Skeletal muscle tissue (tissue), 4 donors: Measurements from ENCODE around the gene PLXDC2. TPM values are rescaled to one million over a fixed set of nuclear protein-coding genes. Genes with fewer than 3 reads are reported as not detected.

Experiments
- H3K27ac ChIP-seq: one replicate; pipeline ENCODE4 v1.7.0; 2013; ENCODE audit warnings: mild to moderate bottlenecking, low read depth, low read length, inconsistent platforms
- H3K27me3 ChIP-seq, 3 donors: one replicate each; pipeline ENCODE4 v1.7.0; 2013; ENCODE audit warnings: low read length in 3 of 3; ENCODE audit not compliant: control insufficient read depth in 3 of 3, insufficient read depth in 3 of 3
- H3K36me3 ChIP-seq, 3 donors: one replicate each; pipeline ENCODE4 v1.7.0; 2013; ENCODE audit warnings: low read length in 3 of 3; ENCODE audit not compliant: control insufficient read depth in 3 of 3, insufficient read depth in 3 of 3
- H3K4me1 ChIP-seq, 3 donors: one replicate each; pipeline ENCODE4 v1.7.0; 2013; ENCODE audit warnings: low read length in 3 of 3, mild to moderate bottlenecking in 3 of 3; ENCODE audit not compliant: control insufficient read depth in 3 of 3, insufficient read depth in 3 of 3
- H3K4me3 ChIP-seq, 3 donors: one replicate each; pipeline ENCODE4 v1.7.0; 2013; ENCODE audit warnings: low read length in 3 of 3
- H3K9ac ChIP-seq, 3 donors: one replicate each; pipeline ENCODE4 v1.7.0; 2013; ENCODE audit warnings: low read length in 3 of 3, mild to moderate bottlenecking in 3 of 3, moderate library complexity in 2 of 3, low read depth in 1 of 3
- H3K9me3 ChIP-seq, 3 donors: one replicate each; pipeline ENCODE4 v1.7.0; 2013; ENCODE audit warnings: low read length in 3 of 3; ENCODE audit not compliant: control insufficient read depth in 3 of 3
- total RNA-seq: library from RNA; depleted of rRNA; stranded (reverse); fragments of >200 nt; gene quantifications from one replicate; pipeline ENCODE4 v1.2.3, GENCODE V29; 2014
- donor health status: Osteomylitis.

PLXDC2 gene
- total RNA-seq, 1 donor from 2014 or later: 23.0 TPM

DNA sequence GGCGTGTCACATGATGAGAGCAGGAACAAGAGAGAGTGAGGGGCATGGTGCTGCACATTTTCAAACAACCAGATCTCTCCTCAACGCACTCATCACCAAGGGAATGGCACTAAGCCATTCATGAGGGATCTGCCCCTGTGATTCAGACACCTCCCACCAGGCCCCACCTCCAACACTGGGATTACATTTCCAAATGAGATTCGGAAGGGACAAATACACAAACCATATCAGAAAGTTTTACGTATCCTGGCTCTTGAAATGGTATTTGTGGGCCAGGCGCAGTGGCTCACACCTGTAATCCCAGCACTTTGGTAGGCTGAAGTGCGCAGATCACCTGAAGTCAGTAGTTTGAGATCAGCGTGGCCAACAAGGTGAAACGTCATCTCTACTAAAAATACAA lies 189.4 kb downstream of the PLXDC2 start:
- no peaks in the 10 kb centered on the region for H3K27me3 ChIP-seq
- H3K9me3 ChIP-seq: no peaks in the 10 kb centered on the region
- no peak overlapping the region for H3K4me3 ChIP-seq
- H3K36me3 ChIP-seq: peaks cover 0 to 6% (median 3%) of the 10 kb centered on the region in 3 donors
- peaks cover 0 to 19% (median 6%) of the 10 kb centered on the region in 3 donors for H3K4me1 ChIP-seq
- H3K9ac ChIP-seq: no peak overlapping the region
- no peak overlapping the region for H3K27ac ChIP-seq

DNA sequence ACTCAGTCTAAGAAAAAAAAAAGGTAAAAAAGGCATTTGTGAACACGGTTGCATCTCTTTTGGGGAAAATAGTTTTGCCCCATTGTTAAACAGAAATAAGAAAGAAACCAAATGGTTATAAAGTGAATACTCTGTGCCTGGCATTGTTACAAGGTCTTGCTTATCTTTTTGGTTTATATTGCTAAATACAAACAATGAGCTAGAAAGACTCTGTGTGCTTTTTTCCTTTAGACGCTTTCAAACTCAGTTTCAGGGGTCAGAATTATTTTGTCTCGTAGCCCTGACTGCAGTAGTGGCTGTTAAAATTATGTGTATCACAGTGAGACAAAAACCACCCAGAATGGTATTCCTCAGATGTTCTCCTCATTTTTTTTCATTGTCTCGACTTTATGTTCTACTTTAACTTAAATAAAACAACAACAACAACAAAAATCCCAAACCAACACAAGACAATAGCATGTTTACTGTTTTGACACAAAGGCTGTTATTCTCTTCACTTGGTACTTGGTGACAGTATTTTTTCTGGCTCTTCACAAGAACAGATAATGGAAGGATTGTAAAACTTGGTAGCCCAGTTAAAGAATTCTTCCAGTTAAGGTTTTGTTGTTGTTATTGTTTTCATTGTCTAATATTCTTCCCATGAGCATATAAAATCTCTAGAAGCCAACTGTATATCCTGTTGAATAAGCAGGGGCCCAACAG lies 190.1 kb downstream of the PLXDC2 start:
- no peak overlapping the region for H3K9ac ChIP-seq
- no peaks in the 10 kb centered on the region for H3K9me3 ChIP-seq
- no peak overlapping the region for H3K4me3 ChIP-seq
- H3K27me3 ChIP-seq: no peaks in the 10 kb centered on the region
- no peak overlapping the region for H3K27ac ChIP-seq
- H3K36me3 ChIP-seq: peaks cover 0 to 6% (median 3%) of the 10 kb centered on the region in 3 donors
- peaks cover 0 to 19% (median 6%) of the 10 kb centered on the region in 3 donors for H3K4me1 ChIP-seq

DNA sequence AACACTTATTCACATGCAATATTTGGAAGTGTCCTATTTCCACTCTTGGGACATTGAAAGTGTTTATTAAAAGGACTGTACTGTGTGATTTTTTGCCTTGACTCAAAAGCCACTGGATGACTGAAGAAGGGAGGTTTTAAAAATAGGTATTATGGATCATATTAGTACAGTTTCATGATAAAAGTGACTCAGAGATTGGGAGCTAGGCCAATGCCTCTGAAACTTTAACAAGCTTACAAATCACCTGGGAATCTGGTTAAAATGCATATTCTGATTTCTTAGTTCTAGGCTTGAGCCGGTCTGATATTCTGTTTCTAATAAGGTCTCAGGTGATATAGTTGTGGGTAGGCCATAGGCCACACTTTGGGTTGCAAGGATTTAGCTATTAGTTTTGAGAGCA lies 191.2 kb downstream of the PLXDC2 start:
- H3K9me3 ChIP-seq: no peaks in the 10 kb centered on the region
- H3K27me3 ChIP-seq: no peaks in the 10 kb centered on the region
- no peak overlapping the region for H3K4me3 ChIP-seq
- peaks cover 0 to 4% (median 2%) of the 10 kb centered on the region in 3 donors for H3K36me3 ChIP-seq
- H3K27ac ChIP-seq: no peak overlapping the region
- H3K9ac ChIP-seq: no peak overlapping the region
- H3K4me1 ChIP-seq: peaks cover 0 to 18% (median 6%) of the 10 kb centered on the region in 3 donors

DNA sequence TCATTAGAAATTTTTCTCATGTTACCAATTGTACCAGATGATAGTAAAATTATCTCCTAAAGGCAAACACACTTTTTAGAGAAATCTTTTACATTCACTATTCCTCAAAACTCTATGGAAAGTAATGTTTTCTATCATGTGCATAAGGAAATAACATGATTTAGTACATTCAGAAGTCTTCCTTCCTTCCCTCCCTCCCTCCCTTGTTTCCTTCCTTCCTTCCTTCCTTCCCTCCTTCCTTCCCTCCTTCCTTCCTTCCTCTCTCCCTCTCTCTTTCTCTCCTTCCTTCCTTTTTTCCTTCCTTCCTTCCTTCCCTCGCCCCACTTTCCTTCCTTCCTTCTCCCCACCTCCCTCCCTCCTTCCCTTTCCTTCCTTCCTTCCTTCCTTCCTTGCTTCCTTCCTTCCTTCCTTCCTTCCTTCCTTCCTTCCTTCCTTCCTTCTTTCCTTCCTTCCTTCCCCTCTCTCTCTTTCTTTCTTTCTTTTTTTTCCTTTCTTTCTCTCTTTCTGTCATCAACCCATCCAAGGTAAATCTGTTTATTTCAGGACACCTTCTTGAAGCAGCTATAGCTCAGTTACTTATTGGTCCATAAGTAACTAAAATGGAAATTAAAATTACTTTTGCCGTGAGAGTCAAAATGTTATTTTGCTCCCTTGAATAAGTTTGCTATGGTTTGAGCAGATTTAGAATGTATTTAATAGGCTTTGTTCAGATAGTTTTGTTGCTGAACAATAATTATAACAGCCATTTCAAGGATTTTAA lies 197.9 kb downstream of the PLXDC2 start:
- no peaks in the 10 kb centered on the region for H3K36me3 ChIP-seq
- H3K9ac ChIP-seq: no peak overlapping the region
- no peak overlapping the region for H3K27ac ChIP-seq
- H3K27me3 ChIP-seq: no peaks in the 10 kb centered on the region
- no peak overlapping the region for H3K4me3 ChIP-seq
- H3K4me1 ChIP-seq: no peaks in the 10 kb centered on the region
- no peaks in the 10 kb centered on the region for H3K9me3 ChIP-seq

DNA sequence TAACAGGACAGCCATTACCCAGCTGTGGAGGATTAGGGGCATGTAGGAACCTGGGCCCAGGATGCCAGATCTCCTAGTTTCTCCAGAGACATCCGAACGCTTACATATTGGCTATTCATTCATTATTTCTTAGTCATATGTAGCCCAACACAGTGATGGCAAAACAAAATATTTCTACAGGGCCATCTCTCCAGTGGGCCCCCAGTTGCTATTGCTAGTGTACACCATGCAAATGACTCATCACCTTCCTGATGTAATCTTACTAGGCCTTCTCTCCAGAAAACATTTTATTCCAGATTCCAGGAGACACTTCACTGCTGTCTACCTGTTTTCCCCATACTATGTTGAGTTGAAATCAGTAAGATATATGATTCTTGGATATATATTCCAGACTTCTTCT lies 201.7 kb downstream of the PLXDC2 start:
- Histone ChIP-seq H3K9ac (no peak overlapping the region), H3K9me3 (no peaks in the 10 kb centered on the region), H3K36me3 (no peaks in the 10 kb centered on the region), H3K27ac (no peak overlapping the region), H3K27me3 (no peaks in the 10 kb centered on the region), H3K4me3 (no peak overlapping the region), H3K4me1 (no peaks in the 10 kb centered on the region)

DNA sequence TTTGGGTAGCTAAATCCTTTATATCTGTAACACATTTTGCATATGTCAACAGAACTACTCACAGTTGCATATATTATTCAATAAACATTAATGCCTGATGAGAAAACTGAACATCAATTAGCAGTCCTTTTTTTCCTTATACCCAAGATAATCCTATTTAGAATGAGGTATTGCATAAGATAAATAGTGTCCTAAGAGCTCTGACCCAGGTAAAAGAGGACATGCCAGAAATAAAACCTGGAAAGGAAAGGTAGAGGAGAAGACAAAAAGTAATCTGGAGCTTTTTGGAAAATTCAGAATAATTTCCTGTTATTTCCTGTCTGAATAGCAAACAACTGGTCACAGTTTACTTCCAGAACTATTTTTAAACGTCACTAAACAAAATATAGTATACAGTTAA lies 204.4 kb downstream of the PLXDC2 start:
- Histone ChIP-seq H3K4me3 (no peak overlapping the region), H3K36me3 (no peaks in the 10 kb centered on the region), H3K27me3 (no peaks in the 10 kb centered on the region), H3K9ac (no peak overlapping the region), H3K27ac (no peak overlapping the region), H3K9me3 (no peaks in the 10 kb centered on the region), H3K4me1 (no peaks in the 10 kb centered on the region)

DNA sequence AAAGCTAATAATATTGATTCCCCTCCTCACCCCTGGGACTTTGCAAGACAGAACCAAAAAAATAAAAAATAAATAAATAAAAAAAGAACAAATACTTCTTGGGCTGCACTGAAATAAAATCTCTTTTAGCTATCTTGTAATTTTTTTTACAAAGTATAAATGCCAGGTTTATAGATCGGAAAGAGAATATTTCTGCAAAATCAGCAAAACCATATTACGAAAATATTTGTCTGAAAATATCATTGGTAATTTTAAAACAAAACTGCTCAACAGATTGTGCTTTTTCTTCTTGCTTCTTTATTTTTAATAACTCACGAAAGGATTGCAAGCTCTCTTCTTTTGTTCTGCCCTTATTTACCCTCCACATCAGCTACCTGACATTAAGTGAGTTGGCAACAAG lies 213.3 kb downstream of the PLXDC2 start:
- Histone ChIP-seq H3K36me3 (no peaks in the 10 kb centered on the region), H3K4me3 (no peak overlapping the region), H3K27me3 (no peaks in the 10 kb centered on the region), H3K27ac (no peak overlapping the region), H3K9me3 (no peaks in the 10 kb centered on the region), H3K9ac (no peak overlapping the region), H3K4me1 (no peaks in the 10 kb centered on the region)

DNA sequence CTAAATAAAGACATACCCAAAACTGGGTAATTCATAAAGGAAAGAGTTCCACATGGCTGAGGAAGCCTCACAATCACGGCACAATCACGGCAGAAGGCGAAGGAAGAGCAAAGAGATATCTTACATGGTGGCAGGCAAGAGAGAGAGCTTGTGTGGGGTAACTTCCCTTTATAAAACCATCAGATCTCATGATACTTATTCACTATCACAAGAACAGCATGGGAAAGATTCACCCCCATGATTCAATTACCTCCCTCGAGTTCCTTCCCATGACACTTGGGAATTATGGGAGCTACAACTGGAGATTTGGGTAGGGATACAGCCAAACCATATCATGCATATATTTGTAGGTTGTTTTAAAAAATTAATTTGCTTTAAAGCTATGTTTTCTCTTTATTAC lies 217.2 kb downstream of the PLXDC2 start:
- Histone ChIP-seq H3K9me3 (no peaks in the 10 kb centered on the region), H3K27ac (no peak overlapping the region), H3K27me3 (no peaks in the 10 kb centered on the region), H3K4me3 (no peak overlapping the region), H3K4me1 (no peaks in the 10 kb centered on the region), H3K36me3 (no peaks in the 10 kb centered on the region), H3K9ac (no peak overlapping the region)

DNA sequence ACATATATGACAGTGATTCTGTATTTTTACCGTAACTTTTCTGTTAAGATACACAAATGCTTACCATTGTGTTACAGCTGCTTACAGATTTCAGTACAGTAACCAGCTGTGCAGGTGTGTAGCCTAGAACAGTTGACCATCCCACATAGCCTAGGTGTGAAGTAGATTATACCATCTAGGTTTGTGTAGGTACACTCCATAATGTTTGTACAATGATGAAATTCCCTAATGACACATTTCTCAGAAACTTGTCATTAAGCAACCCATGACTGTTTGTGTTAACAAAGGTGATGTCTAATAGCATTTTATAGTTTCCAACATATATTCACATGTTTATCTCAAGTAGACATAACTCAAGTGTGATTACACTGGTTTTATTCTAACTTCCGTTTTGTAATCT lies 218.5 kb downstream of the PLXDC2 start:
- Histone ChIP-seq H3K36me3 (no peaks in the 10 kb centered on the region), H3K9me3 (no peaks in the 10 kb centered on the region), H3K27me3 (no peaks in the 10 kb centered on the region), H3K4me3 (no peak overlapping the region), H3K27ac (no peak overlapping the region), H3K9ac (no peak overlapping the region), H3K4me1 (no peaks in the 10 kb centered on the region)

DNA sequence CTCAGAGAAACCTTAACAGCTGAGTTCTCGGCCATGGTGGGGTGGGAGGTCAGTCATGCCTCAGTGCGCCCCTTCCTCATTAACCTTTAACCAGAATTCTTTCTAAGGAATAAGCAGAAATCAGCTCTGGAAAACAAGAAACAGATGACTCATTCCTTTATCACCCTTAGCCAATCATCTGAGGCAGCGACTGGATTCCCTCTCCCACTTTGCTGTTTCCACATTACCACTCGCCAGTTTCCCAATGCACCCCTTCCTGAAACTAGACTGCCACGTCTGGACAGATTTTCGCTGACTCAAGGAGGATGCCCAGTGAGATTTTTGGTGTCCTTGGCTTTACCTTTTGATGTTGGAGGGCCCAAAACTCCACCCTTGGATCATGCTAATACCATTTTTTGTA lies 223.8 kb downstream of the PLXDC2 start:
- no peaks in the 10 kb centered on the region for H3K36me3 ChIP-seq
- H3K4me3 ChIP-seq: no peak overlapping the region
- H3K4me1 ChIP-seq: no peaks in the 10 kb centered on the region
- H3K27ac ChIP-seq: no peak overlapping the region
- H3K9ac ChIP-seq: no peak overlapping the region
- no peaks in the 10 kb centered on the region for H3K9me3 ChIP-seq
- H3K27me3 ChIP-seq: no peaks in the 10 kb centered on the region
